GM12873 (cell line): ENCODE measurements around the gene BMP2K.

Experiments used
- CTCF ChIP-seq: IDR thresholded peaks from 2 replicates; pipeline ENCODE4 v1.5.1; 2012; ENCODE audit warnings: low read depth, mild to moderate bottlenecking, moderate library complexity, low read length, control low read depth; ENCODE audit not compliant: insufficient read depth; ENCODE audit errors: missing control alignments

The BMP2K gene

GRCh38 chr4:78902298-78902697 is 126.1 kb downstream of the BMP2K start:
- TF ChIP-seq CTCF = no peak

- TF ChIP-seq CTCF = no peak
Observed at GRCh38 chr4:78904143-78904542, 128.0 kb downstream of the BMP2K start.

GRCh38 chr4:78907638-78908037 is 131.5 kb downstream of the BMP2K start:
- no peak for TF ChIP-seq CTCF

- TF ChIP-seq CTCF = no peak
Observed at GRCh38 chr4:78910612-78911011, 134.5 kb downstream of the BMP2K start.

GRCh38 chr4:78922207-78922606 is 146.1 kb downstream of the BMP2K start:
- TF ChIP-seq CTCF = no peak

- peak; percentile 24 for TF ChIP-seq CTCF
Observed at GRCh38 chr4:78923464-78924312, 147.5 kb downstream of the BMP2K start.

GRCh38 chr4:78926826-78927225 is 150.7 kb downstream of the BMP2K start:
- no peak for TF ChIP-seq CTCF
